ENCODE measurements around the gene GANC.

- TF ChIP-seq CTCF (IDR thresholded peaks at IDR 0.05; ENCODE audit: low read length) (no peak), EZH2 (optimal IDR thresholded peaks at IDR 0.05; ENCODE audit: low read depth, low read length) (no peak)
Measured at GRCh38 chr15:42367041-42367440, 94.0 kb downstream of the GANC start.

Data from MM.1S (cell line).